ENCODE measurements around the gene SLC7A5.
A peak's percentile ranks its signal among the peaks of the same experiment; 100 is the strongest.
"Not testable (repeated sequence)": the region's sequence is repeated elsewhere in the genome, so short reads cannot be mapped to it uniquely, and the experiment has no call there.

SLC7A5 gene

DNA sequence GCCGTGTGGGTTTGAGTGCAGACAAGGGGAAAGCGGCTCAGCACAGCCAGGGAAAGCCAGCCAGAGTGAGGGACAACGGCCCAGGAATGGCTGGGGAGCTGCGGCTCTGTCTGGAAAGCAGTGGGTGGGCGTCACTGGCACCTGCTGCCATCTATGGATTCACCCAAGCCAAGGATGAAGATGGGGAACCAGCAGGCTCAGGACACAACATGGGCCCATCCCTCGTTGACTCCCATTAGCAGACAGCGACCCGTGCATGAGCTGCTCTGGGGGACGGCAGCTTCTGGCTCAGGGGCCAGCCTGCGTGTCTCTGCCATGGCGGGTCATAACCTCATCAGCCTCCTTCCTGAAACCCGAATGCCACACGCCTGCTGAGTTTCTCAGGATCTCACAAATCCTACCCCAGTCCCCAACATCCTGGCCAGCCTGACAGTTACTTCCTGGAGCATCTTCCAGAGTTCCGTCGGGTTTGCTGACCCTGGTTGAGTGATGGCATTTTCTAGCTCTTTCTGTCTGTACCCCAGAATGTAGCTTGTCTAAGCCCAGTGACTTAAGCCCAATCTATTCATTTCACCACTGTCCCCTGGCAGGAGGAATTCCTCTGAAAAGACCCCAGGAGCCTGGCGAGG, 50.7 kb downstream of the SLC7A5 start:
- no peak for DNase-seq

DNA sequence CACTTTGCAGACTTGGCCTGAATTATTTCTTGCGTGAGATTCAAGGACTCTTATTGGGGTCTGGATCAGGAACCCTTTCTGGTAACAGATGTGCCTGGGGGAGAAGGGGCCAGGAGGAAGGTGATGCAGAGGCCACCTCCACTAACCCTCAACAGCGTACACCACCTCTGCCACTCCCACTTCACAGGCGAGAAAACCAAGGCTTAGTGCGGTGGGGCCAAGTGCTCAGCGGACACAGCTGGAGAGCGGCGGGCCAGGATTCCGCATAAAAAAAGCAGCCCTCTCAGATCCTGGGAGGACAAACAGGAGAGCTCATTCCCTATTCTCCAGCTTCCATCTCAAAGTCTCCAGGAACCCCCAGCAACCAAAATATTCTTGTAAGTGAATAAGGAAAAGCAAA, 51.4 kb downstream of the SLC7A5 start:
- DNase-seq = no peak

DNA sequence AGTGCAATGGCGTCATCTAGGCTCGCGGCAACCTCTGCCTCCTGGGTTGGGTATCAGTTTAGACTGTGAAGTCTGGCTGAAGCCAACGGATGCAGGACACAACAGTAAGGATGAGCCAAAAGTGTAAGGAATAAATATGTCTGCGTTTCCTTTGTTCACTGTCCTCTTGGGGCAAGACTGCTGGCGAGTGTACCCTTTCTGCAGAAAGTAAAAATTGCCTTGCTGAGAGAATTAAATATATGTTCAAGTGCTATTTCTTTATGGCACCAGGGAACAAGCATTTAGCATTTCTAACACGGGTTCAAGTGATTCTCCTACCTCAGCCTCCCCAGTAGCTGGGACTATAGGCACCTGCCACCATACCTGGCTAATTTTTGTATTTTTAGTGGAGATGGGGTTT, 51.9 kb downstream of the SLC7A5 start:
- DNase-seq = not testable (repeated sequence)

DNA sequence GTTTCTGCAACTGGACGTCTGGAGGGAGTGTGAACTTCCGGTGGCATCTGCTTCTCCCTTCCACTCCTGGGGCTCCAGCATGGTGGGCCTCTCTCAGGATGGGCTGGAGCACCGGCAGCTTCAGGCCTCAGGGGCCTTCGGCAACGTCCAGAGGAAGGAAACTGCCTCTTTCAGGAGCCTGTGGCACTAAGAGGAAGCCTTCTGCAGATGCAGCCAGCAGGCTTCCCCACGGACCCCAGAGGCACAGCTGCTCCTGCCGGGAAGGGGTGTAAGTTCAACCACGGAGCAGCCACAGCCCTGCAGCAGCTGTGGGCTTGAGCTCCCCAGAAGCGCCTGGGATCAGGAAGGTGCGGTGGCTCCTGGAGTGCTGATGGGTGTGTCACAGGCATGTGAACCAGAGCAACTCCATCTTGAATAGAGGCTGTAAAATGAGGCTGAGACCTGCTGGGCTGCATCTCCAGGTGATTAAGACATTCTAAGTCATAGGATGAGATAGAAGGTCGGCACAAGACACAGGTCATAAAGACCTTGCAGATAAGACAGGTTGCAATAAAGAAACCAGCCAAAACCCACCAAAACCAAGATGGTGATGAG, 52.7 kb downstream of the SLC7A5 start:
- no peak for DNase-seq

GRCh38 chr16:87815567-87815966, 53.7 kb downstream of the SLC7A5 start:
- no peak for DNase-seq

DNA sequence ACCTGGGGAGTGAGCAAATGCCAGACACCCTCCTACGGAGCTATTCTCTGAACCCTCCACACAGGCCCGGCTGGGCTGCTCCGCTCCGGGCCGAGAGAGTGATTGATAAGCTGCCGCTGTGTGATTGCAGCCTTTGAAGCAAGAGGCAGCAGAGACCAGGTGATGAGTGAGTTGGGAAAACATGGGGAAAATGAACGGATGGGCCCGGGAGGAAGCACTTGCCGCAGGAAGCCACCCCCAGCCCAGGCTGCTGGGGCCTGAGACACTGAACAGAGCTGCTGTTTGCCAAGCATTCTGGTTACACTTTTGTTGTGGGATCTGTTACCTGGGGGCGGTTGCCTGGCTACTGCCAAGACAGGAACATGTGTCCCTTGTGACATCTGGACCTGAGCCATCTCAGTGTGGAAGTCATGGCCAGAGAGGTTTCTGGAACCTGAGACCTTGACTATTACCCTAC, 57.1 kb downstream of the SLC7A5 start:
- DNase-seq = no peak

DNA sequence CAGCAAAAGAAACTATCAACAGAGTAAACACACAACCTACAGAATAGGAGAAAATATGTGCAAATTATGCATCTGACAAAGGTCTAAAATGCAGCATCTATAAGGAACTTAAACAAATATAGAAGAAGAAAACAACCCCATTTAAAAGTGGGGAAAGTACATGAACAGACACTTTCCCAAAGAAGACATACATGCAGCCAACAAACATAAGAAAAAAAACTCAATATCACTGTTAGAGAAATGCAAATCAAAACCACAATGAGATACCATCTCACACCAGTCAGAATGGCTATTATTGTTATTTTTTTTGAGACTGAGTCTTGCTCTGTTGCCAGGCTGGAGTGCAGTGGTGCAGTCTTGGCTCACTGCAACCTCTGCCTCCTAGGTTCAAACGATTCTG, 57.9 kb downstream of the SLC7A5 start:
- DNase-seq = not testable (repeated sequence)

- DNase-seq = no peak
Measured at GRCh38 chr16:87809150-87809902, 60.0 kb downstream of the SLC7A5 start.

DNA sequence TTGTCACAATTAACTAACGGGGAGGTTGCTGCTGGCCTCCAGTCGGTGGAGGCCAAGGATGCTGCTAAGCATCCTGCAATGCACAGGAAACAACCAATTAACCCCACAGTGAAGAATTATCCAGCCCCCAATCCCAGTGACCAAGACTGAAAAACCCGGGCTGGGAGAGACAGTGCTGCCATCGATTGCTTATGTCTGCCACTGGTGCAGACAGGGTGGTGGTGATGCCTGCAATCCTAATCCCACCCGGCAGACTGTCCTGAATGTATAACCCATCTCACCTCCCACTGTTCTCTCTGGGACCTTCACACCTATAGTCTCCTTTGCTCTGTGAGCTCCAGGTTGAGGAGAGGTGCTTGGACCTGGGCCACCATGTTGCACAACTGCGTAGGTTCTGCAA, 61.2 kb downstream of the SLC7A5 start:
- no peak for DNase-seq

- DNase-seq = peak; percentile 46
Measured at GRCh38 chr16:87806641-87807546, 62.4 kb downstream of the SLC7A5 start.

GRCh38 chr16:87806261-87806640, 63.1 kb downstream of the SLC7A5 start:
- no peak for DNase-seq

DNA sequence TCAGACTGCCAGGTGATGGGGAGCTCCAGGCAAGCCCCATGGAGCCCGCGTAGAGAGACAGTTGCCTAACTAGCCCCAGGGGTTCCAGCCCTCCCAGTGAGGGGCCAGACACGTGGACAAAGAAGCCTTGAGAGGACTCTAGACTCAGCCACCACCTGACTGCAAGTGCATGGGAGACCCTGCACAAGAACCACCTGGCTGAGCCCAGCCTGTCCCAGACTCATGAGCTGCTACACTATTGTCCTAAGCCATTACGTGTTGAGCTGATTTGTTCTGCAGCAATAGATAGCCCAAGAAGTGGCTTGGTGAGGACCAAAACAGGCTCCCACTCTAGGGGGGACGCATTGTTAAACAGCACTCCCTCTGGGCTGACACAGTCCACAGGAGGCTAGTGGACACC, 65.9 kb downstream of the SLC7A5 start:
- no peak for DNase-seq

- no peak for DNase-seq
Measured at GRCh38 chr16:87802670-87803069, 66.6 kb downstream of the SLC7A5 start.

DNA sequence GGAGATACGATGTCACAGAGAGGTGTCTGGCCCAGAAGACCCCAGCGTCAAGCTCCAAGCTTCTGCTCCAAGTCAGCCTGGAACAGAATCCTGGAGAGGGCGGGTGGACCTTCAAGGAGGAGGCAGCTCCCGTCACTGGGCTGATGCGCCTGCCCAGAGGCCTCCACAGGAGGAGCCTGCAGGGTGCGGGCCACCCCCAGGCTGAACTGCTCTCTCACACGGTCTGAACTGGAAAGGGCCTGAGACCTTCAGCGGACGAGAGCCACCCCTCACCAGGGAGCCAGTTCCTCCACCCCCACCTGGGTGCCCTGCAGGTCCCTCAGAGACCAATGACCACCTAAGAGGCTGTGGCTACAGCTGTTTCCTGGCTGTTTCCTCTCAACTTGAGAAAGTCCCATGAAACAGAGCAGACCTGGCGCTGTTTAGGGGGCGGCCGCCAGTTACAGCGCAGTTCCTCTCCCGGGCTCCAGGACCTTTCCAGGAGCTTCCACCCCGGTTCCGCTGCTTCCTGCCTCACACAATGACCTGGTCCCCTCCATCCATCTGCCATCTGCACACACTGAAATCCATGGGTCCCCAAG, 67.5 kb downstream of the SLC7A5 start:
- DNase-seq = no peak

GRCh38 chr16:87800497-87800896, 68.8 kb downstream of the SLC7A5 start:
- no peak for DNase-seq

DNA sequence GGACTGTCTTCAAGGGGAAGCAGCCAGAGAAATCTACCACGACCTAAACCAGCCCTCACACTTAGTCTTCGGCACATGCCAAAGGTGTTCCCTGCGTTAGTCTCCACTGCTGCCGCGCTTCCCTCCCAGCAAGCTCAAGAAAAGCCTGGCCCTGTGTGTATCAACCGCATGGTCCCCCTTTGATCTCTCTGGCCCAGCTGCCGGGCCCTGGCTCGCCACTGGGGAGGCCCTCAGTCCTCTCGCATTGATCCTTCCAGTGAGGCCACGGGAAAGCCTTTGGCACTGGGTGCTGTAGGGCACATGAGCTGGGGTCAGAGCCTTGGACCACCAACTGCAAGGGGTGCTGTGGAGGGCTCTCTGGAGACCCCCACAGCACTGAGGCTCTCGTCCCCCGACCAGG, 74.0 kb downstream of the SLC7A5 start:
- no peak for DNase-seq

- no peak for DNase-seq
Measured at GRCh38 chr16:87794485-87795078, 74.7 kb downstream of the SLC7A5 start.

- no peak for DNase-seq
Measured at GRCh38 chr16:87792205-87792565, 77.1 kb downstream of the SLC7A5 start.

GRCh38 chr16:87791295-87792204, 77.8 kb downstream of the SLC7A5 start:
- no peak for DNase-seq

DNA sequence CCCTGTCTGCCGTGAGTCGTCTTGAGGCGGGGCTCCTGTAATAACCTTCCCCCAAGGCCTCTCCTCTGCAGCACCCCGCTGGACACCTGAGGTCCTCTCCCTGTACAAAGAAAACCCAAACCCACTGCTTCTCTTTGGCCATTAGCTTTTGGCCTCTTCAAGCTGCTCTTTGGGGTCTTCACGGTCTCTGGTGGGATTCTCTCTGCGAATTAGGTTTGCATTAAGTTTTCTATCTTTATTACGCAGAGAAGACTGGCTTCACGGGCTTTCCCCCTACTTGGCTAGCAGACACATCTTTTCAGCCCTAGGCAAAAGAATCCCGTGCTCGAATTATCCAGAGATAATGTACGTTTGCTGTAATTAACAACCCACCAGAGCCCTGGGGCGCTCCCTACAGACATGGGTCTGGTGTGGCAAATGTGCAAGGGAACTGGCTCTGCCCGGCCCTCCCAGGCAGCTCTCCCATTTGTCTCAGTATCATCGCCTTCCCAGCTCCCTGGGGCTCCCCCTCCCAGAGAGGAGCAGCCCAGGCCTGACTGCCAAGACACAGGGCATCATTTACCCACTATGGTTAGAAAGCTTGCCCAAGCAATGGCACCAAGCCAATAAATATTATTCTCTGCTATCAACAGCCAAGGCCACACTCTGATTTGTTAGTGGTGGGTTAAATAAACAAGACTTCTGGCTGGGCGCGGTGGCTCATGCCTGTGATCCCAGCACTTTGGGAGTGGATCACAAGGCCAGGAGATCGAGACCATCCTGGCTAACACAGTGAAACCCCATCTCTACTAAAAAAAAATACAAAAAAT, 78.8 kb downstream of the SLC7A5 start:
- DNase-seq = no peak

All from stimulated activated CD4-positive, alpha-beta T cell treated with anti-CD3 and anti-CD28 coated beads, Interleukin-12 subunit alpha, Interleukin-12 subunit beta, amount 100 ng/mL, for 4 hours (primary cell).